H1 (cell line): ENCODE data around the gene POLG. TPM values are rescaled to one million over a fixed set of nuclear protein-coding genes. Genes with fewer than 3 reads are reported as not detected.
A peak's percentile ranks its signal among the peaks of the same experiment; 100 is the strongest.

ENCODE experiments used
- CTCF ChIA-PET: fragments of 300-600 bp; sonication (Branson Sonifier 250); formaldehyde crosslinking; loops from one replicate; lab custom pipeline; 2021; ENCODE audit not compliant: partially characterized antibody; lab: Charles Lee
- POLR2A ChIA-PET: fragments of 300-600 bp; sonication (Branson Sonifier 250); formaldehyde crosslinking; loops from one replicate; lab custom pipeline; 2021; ENCODE audit warnings: inconsistent platforms; ENCODE audit not compliant: partially characterized antibody; lab: Charles Lee
- DNase-seq, 2 experiments: peaks; one replicate each; pipeline versions ENCODE4 v3.0.0 to v3.0.0-alpha.2; 2010 to 2022; ENCODE audit warnings: low spot score in 2 of 2, low read depth in 1 of 2, mixed read lengths in 1 of 2
- FAIRE-seq: peaks from 2 replicates; lab custom pipeline; 2011; peaks lifted over from hg19 to GRCh38; lab: Jason Lieb, UNC
- H2AFZ ChIP-seq: 2 replicates; pipeline ENCODE4 v1.8.1; 2012; ENCODE audit warnings: low read length, inconsistent platforms
- H2AK5ac ChIP-seq: 2 replicates; pipeline ENCODE4 v1.6.1; 2013; ENCODE audit warnings: low read depth, low read length
- H2BK120ac ChIP-seq: replicated peaks from 2 replicates; pipeline ENCODE3; 2013; ENCODE audit warnings: low read depth, low read length, inconsistent platforms
- H2BK12ac ChIP-seq: 2 replicates; pipeline ENCODE4 v1.6.1; 2013; ENCODE audit warnings: low read depth, low read length
- H2BK15ac ChIP-seq: 2 replicates; pipeline ENCODE4 v1.6.1; 2013; ENCODE audit warnings: low read length
- H2BK20ac ChIP-seq: 2 replicates; pipeline ENCODE4 v1.6.1; 2013; ENCODE audit warnings: low read length
- H2BK5ac ChIP-seq: 2 replicates; pipeline ENCODE4 v1.6.1; 2013; ENCODE audit warnings: low read depth, low read length
- H3K14ac ChIP-seq: 2 replicates; pipeline ENCODE4 v1.6.1; 2013; ENCODE audit warnings: inconsistent platforms; ENCODE audit not compliant: insufficient read length
- H3K18ac ChIP-seq: 2 replicates; pipeline ENCODE4 v1.6.1; 2013; ENCODE audit warnings: low read length; ENCODE audit errors: extremely low read depth
- H3K23ac ChIP-seq: 2 replicates; pipeline ENCODE4 v1.6.1; 2013; ENCODE audit warnings: inconsistent platforms; ENCODE audit not compliant: insufficient read length
- H3K23me2 ChIP-seq: 2 replicates; pipeline ENCODE4 v1.6.1; 2013; ENCODE audit warnings: low read depth, low read length
- H3K27ac ChIP-seq: 2 replicates; pipeline ENCODE4 v1.6.1; 2011; ENCODE audit warnings: low read depth, low read length, inconsistent platforms
- H3K27me3 ChIP-seq, 4 experiments: replicated peaks in 1 of 4; 1 replicate in 1 of 4; 2 replicates in 3 of 4; pipeline versions ENCODE4 v1.6.1 to v1.8.1; 2011 to 2013; ENCODE audit warnings: low read length in 3 of 4, mild to moderate bottlenecking in 3 of 4, inconsistent platforms in 2 of 4, mixed read lengths in 2 of 4, moderate library complexity in 1 of 4; ENCODE audit not compliant: control insufficient read depth in 3 of 4, insufficient read depth in 3 of 4; ENCODE audit errors: extremely low read depth in 1 of 4
- H3K36me3 ChIP-seq, 4 experiments: 2 replicates each; pipeline versions ENCODE4 v1.6.1 to v1.8.1; 2011 to 2013; ENCODE audit warnings: mild to moderate bottlenecking in 4 of 4, low read length in 3 of 4, moderate library complexity in 2 of 4, control low read depth in 1 of 4, inconsistent platforms in 1 of 4; ENCODE audit not compliant: insufficient read depth in 4 of 4, control insufficient read depth in 2 of 4
- H3K4ac ChIP-seq: replicated peaks from 2 replicates; pipeline ENCODE3; 2013; ENCODE audit warnings: low read length, low read depth, mixed read lengths, inconsistent platforms; ENCODE audit not compliant: insufficient read length
- H3K4me1 ChIP-seq, 4 experiments: replicated peaks in 1 of 4; 1 replicate in 1 of 4; 2 replicates in 3 of 4; pipeline versions ENCODE4 v1.6.1 to v1.8.1; 2011 to 2013; ENCODE audit warnings: low read length in 3 of 4, inconsistent platforms in 2 of 4, mixed read lengths in 1 of 4; ENCODE audit not compliant: insufficient read depth in 4 of 4, control insufficient read depth in 3 of 4
- H3K4me2 ChIP-seq, 2 experiments: 2 replicates each; pipeline versions ENCODE4 v1.6.1 to v1.8.1; 2011 to 2013; ENCODE audit warnings: low read depth in 2 of 2, low read length in 2 of 2, control low read depth in 1 of 2, inconsistent platforms in 1 of 2, mild to moderate bottlenecking in 1 of 2; ENCODE audit not compliant: insufficient read depth in 1 of 2
- H3K4me3 ChIP-seq, 4 experiments: fragments of 200-600, 300-600 bp in 1 of 4; sonication (generic), shearing (Covaris generic), sonication (Bioruptor Twin) in 1 of 4; 2 replicates each; pipeline versions ENCODE4 v1.5.1 to v1.8.1; 2011 to 2016; ENCODE audit warnings: low read length in 4 of 4, low read depth in 3 of 4, control low read depth in 2 of 4, inconsistent platforms in 2 of 4, mild to moderate bottlenecking in 2 of 4, mixed read lengths in 1 of 4, moderate library complexity in 1 of 4; ENCODE audit not compliant: insufficient read depth in 2 of 4; ENCODE audit errors: extremely low read depth in 1 of 4
- H3K56ac ChIP-seq: replicated peaks from 2 replicates; pipeline ENCODE3; 2013; ENCODE audit warnings: low read depth, mild to moderate bottlenecking, mixed read lengths, low read length, inconsistent platforms; ENCODE audit not compliant: insufficient read length
- H3K79me1 ChIP-seq: 2 replicates; pipeline ENCODE4 v1.6.1; 2013; ENCODE audit warnings: low read depth, low read length, control low read depth
- H3K79me2 ChIP-seq, 2 experiments: 2 replicates each; pipeline versions ENCODE4 v1.6.1 to v1.8.1; 2012 to 2013; ENCODE audit warnings: low read length in 2 of 2, mild to moderate bottlenecking in 2 of 2, inconsistent platforms in 1 of 2; ENCODE audit not compliant: insufficient read depth in 2 of 2, control insufficient read depth in 1 of 2
- H3K9ac ChIP-seq, 4 experiments: replicated peaks in 1 of 4; 1 replicate in 1 of 4; 2 replicates in 3 of 4; pipeline versions ENCODE4 v1.6.1 to v1.8.1; 2011 to 2013; ENCODE audit warnings: low read depth in 3 of 4, low read length in 3 of 4, control low read depth in 2 of 4, mild to moderate bottlenecking in 2 of 4, moderate library complexity in 2 of 4, inconsistent platforms in 1 of 4; ENCODE audit errors: extremely low read depth in 1 of 4
- H3K9me3 ChIP-seq, 2 experiments: 2 replicates each; pipeline versions ENCODE4 v1.6.1 to v1.8.1; 2012 to 2013; ENCODE audit warnings: mild to moderate bottlenecking in 2 of 2, moderate library complexity in 2 of 2, control low read depth in 1 of 2, inconsistent platforms in 1 of 2, low read depth in 1 of 2, low read length in 1 of 2, mixed read lengths in 1 of 2; ENCODE audit not compliant: insufficient read depth in 2 of 2
- H4K20me1 ChIP-seq, 2 experiments: replicated peaks in 1 of 2; 2 replicates each; pipeline versions ENCODE3 to v1.8.1; 2011 to 2013; ENCODE audit warnings: inconsistent platforms in 2 of 2, low read length in 2 of 2, mild to moderate bottlenecking in 1 of 2; ENCODE audit not compliant: insufficient read depth in 2 of 2, control insufficient read depth in 1 of 2
- H4K5ac ChIP-seq: 2 replicates; pipeline ENCODE4 v1.6.1; 2013; ENCODE audit warnings: low read length, low read depth, mixed read lengths, inconsistent platforms; ENCODE audit not compliant: insufficient read length
- H4K8ac ChIP-seq: 2 replicates; pipeline ENCODE4 v1.8.0; 2013; ENCODE audit warnings: mild to moderate bottlenecking, moderate library complexity, low read length, inconsistent platforms; ENCODE audit not compliant: insufficient read depth; ENCODE audit errors: extremely low read depth
- H4K91ac ChIP-seq: replicated peaks from 2 replicates; pipeline ENCODE3; 2013; ENCODE audit warnings: low read length, mixed read lengths, inconsistent platforms; ENCODE audit not compliant: insufficient read length
- CBX5 ChIP-seq: fragments of 300-800, 300-1000 bp; sonication (generic); IDR thresholded peaks from 2 replicates; pipeline ENCODE4 v1.7.1; 2016; ENCODE audit warnings: antibody characterized with exemption, low read length, low read depth
- CREB1 ChIP-seq: IDR thresholded peaks from 2 replicates; pipeline ENCODE4 v1.6.1; 2012; ENCODE audit warnings: inconsistent platforms
- HDAC2 ChIP-seq, 2 experiments: fragments of 300-600 bp in 1 of 2; sonication (generic) in 1 of 2; IDR thresholded peaks; 2 replicates each; pipeline ENCODE4 v1.6.1; 2011 to 2012; ENCODE audit warnings: low read depth in 2 of 2, low read length in 2 of 2, mild to moderate bottlenecking in 2 of 2, moderate library complexity in 2 of 2, borderline replicate concordance in 1 of 2, inconsistent platforms in 1 of 2
- MAX ChIP-seq: IDR thresholded peaks from 2 replicates; pipeline ENCODE4 v1.6.1; 2012; ENCODE audit warnings: inconsistent platforms
- RFX5 ChIP-seq: IDR thresholded peaks from 2 replicates; pipeline ENCODE4 v1.6.1; 2011; ENCODE audit warnings: low read depth, low read length, improper control_type of control experiment, borderline replicate concordance
- RNF2 ChIP-seq: fragments of 200-900, 300-1000 bp; sonication (generic); IDR thresholded peaks from 2 replicates; pipeline ENCODE4 v1.7.1; 2016; ENCODE audit warnings: borderline replicate concordance, low read depth, mild to moderate bottlenecking, antibody characterized with exemption, low read length; ENCODE audit not compliant: poor library complexity, severe bottlenecking; ENCODE audit errors: missing control alignments
- SIX5 ChIP-seq: IDR thresholded peaks from 2 replicates; pipeline ENCODE4 v1.6.1; 2011; ENCODE audit warnings: mild to moderate bottlenecking, low read depth, low read length
- WGBS, 2 experiments: shearing (Covaris generic) in 1 of 2; methylation state at CpG; one replicate each; pipeline versions ENCODE4 v1.1.6 to v1.1.7; 2013 to 2015; ENCODE audit warnings: low lambda C conversion rate in 2 of 2, mixed read lengths in 2 of 2, inconsistent platforms in 1 of 2, low coverage in 1 of 2, missing lambda C conversion rate in 1 of 2; ENCODE audit not compliant: insufficient replicate concordance in 2 of 2, insufficient coverage in 1 of 2, insufficient read length in 1 of 2; ENCODE audit errors: extremely low coverage in 1 of 2, missing lambda C conversion rate in 1 of 2; 5-methylcytosine and 5-hydroxymethylcytosine counted together
- polyA plus RNA-seq, 7 experiments: library from polyadenylated mRNA; depleted of rRNA in 3 of 7; stranded (reverse) in 5 of 7; unstranded in 2 of 7; fragments of >200 nt in 5 of 7; fragments of 200-250 nt in 2 of 7; gene quantifications; 1 replicate in 5 of 7; 2 replicates in 1 of 7; 4 replicates in 1 of 7; pipeline versions ENCODE4 v1.2.1 to v1.2.3, GENCODE V29; 2011 to 2013; ENCODE audit warnings: missing spikeins in 2 of 7, mixed read lengths in 2 of 7
- total RNA-seq: library from RNA; stranded (reverse); fragmentation: NEBNext Ultra II Directional; extraction: Animal tissue kit (Norgen Biotek cat#: 25700); gene quantifications from 2 replicates; pipeline ENCODE4 v1.2.1, GENCODE V29; 2021
- TF ChIP-seq, protein P1 (sequence below): IDR thresholded peaks from 2 replicates; pipeline ENCODE4 v1.6.1; 2011; ENCODE audit warnings: low read length, improper control_type of control experiment

The POLG gene
- total and polyA plus RNA-seq, 2 of the 8 experiments (the other 6 are each of a cell fraction or from before 2014, with no cell fraction given), result 14.8 to 52.3 TPM

DNA sequence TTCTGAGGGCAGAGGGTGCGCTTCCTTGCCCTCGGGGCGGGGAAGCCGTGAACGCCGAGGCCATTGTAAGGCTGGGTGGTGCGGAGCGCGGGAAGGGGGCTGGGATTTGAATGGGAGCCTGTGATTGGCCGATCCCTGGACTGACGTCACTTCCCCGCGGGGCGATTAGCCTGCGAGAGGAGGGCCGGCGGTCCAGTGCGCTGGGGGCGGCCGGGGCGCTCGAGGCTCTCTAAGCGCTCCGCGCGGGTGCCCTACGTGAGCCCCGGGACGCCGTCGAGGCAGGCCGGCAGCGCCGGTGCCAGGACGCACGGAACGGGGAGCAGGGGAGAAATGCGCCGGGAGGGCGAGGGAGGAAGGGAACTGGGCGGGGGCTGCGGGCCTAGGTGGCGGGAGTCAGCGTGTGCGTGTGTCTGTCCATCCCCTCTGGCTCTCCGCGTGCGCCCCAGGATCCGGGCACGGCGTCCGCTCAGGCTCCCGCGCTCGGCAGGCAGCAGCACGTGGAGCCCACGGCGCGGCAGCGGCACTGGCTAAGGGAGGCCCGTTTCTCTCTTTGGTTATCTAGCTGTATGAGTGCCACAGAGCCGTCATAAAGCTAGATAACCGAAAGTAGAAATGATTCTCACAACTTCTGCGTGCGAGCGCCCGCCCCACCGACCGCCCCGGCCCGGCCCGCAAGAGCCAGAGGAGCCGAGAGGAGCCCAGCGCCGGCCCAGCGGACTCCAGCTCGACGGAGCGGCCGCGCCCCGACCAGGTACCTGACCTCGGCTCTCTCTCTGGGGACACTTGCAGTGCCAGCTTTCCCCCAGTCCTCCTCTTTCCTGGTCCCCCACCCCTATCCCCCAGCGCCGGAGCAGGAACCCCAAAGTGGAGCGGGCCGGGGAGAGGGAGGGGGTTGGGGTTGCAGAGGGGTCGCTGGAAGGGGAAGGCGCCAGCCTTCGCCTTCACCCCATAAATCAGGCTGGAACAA lies 33.1 kb upstream of the POLG start:
- FAIRE-seq, result no peak
- POLR2A ChIA-PET, result interaction anchor here (1.2 to 5.2 kb wide), 7 partner anchors 15 to 61 kb away, joined by 3 to 26 read pairs (median 4); no protein-coding TSS in a partner anchor
- TF ChIP-seq SIX5 (no peak), HDAC2 (IDR thresholded peaks at IDR 0.05; ENCODE audit: borderline replicate concordance in 1 of 2, low read depth in 2 of 2, low read length in 2 of 2) (0 out of 4 replicates have a peak, but pooled peaks of 1 of the 2 experiments have one; percentile 63), RNF2 (peak; percentile 69), RFX5 (no peak), MAX (peak; percentile 98), CREB1 (peak; percentile 83), CBX5 (no peak)
- TF ChIP-seq, protein P1, sequence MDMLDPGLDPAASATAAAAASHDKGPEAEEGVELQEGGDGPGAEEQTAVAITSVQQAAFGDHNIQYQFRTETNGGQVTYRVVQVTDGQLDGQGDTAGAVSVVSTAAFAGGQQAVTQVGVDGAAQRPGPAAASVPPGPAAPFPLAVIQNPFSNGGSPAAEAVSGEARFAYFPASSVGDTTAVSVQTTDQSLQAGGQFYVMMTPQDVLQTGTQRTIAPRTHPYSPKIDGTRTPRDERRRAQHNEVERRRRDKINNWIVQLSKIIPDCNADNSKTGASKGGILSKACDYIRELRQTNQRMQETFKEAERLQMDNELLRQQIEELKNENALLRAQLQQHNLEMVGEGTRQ, result no peak

More for the DNA sequence above, 33.1 kb upstream of the POLG start:
- Histone ChIP-seq H2BK120ac (no peak overlapping the region), H3K56ac (no peak overlapping the region), H3K79me2 (no peaks in the 10 kb centered on the region), H3K4me2 (peak overlapping the region; percentile 58 to 80), H3K9me3 (no peaks in the 10 kb centered on the region; a peak in 1 of 4 replicates), H4K8ac (peak overlapping the region; percentile 63), H2BK20ac (no peak overlapping the region), H2BK15ac (no peak overlapping the region), H4K91ac (peak overlapping the region; percentile 54), H3K4me3 (peak overlapping the region in 3 of 4 experiments; percentile 14 to 50 (median 29); a peak in 5 of 8 replicates), H3K23ac (no peak overlapping the region), H3K18ac (no peak overlapping the region), H3K14ac (no peak overlapping the region), H3K27me3 (peaks cover 98 to 100% (median 100%) of the 10 kb centered on the region in 4 experiments), H3K4me1 (peaks cover 3 to 32% (median 19%) of the 10 kb centered on the region in 4 experiments), H3K36me3 (no peaks in the 10 kb centered on the region; a peak in 1 of 8 replicates), H3K79me1 (no peaks in the 10 kb centered on the region), H3K23me2 (peaks cover 7% of the 10 kb centered on the region; the same call in 1 of the 2 replicates), H3K4ac (no peak overlapping the region), H2BK12ac (peak overlapping the region; percentile 90; the same call in 1 of the 2 replicates), H2BK5ac (no peak overlapping the region), H4K5ac (no peak overlapping the region), H3K9ac (no peak overlapping the region), H2AK5ac (no peak overlapping the region), H4K20me1 (peaks cover 16 to 41% of the 10 kb centered on the region in 2 experiments), H3K27ac (no peak overlapping the region), H2AFZ (no peak overlapping the region)
- CTCF ChIA-PET, result interaction anchor here (0.9 to 18.6 kb wide), 6 partner anchors 9 to 75 kb away, joined by 3 to 412 read pairs (median 16); no protein-coding TSS in a partner anchor
- DNase-seq, result peak in 1 of 2 experiments; percentile 88
- 5% methylated on average over 61 of the region's 90 CpGs; no CpG with 5 or more reads in 1 of the 2 experiments for WGBS, 2 experiments
